Fibroblast of skin of abdomen (primary cell): ENCODE data around the gene CYP4F3.
"Not testable (repeated sequence)": the region's sequence is repeated elsewhere in the genome, so short reads cannot be mapped to it uniquely, and the experiment has no call there.

Experiments
- DNase-seq: peaks from one replicate; pipeline ENCODE4 v3.0.0-alpha.2; 2013

The CYP4F3 gene

DNA sequence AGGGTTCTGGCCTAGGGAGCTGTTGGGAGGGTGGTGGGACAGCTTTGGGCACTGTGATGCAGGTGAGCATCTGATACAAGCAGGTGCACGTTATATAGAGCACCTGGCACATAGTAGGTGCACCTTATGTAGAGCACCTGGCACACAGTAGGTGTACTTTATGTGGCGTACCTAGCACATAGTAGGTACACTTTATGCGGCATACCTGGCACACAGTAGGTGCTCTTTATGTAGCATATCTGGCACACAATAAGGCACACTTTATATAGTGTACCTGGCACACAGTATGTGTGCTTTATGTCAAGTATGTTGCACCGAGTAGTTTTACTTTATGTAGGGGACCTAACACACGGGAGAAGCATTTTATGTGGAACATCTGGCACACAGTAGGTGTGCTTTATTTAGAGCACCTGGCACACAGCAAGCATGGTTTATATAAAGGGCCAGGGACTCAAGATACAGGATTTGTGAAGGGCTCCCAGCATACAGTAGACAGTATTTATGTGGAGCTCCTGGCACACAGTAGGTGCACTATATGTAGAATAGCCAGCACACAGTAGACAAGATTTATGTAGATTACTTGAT, 30.6 kb downstream of the CYP4F3 start:
- no peak for DNase-seq

GRCh38 chr19:15671891-15672579, 31.3 kb downstream of the CYP4F3 start:
- DNase-seq, result no peak

DNA sequence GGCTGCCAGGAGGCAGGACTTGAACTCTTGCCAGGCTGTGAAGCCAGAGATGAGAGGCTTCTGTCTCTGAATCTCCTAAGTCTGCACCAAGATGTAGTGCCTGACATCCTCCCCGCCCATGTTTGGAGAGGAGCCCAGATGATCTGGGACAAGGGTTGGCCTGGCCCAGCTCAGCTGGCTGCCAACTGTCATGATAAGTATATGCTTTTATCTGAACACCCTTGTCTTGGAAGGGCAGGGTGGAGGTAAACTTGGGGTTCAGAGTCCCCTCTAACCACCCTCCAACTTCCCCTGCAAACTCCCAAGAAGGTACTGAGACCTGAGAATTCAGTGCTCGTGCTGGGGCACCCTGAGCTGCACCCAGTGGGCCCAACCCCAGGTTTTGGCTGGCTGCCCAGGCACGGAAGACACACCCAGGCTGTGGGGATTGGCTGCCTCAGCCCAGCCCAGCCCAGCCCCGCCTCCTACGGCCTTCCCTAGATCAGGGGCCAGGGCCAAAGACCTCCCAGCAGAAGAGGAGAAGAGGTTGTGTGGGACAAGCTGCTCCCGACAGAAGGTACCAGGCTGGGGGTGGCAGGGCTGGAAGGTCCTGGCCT, 32.0 kb downstream of the CYP4F3 start, which contains the start of gene CYP4F12:
Gene CYP4F12, plus strand, starts transcription at position 508 of the 596 bp plus-strand sequence. CDS start 443 bp downstream, outside the sequence.
- DNase-seq, result no peak

- no peak for DNase-seq
Observed at GRCh38 chr19:15673176-15673654, 32.5 kb downstream of the CYP4F3 start.

GRCh38 chr19:15675560-15675959, 34.9 kb downstream of the CYP4F3 start:
- no peak for DNase-seq

- DNase-seq, result no peak
Observed at GRCh38 chr19:15679089-15679488, 38.4 kb downstream of the CYP4F3 start.

GRCh38 chr19:15679865-15680264, 39.2 kb downstream of the CYP4F3 start:
- DNase-seq, result not testable (repeated sequence)

GRCh38 chr19:15680478-15681322, 40.0 kb downstream of the CYP4F3 start:
- DNase-seq, result no peak

DNA sequence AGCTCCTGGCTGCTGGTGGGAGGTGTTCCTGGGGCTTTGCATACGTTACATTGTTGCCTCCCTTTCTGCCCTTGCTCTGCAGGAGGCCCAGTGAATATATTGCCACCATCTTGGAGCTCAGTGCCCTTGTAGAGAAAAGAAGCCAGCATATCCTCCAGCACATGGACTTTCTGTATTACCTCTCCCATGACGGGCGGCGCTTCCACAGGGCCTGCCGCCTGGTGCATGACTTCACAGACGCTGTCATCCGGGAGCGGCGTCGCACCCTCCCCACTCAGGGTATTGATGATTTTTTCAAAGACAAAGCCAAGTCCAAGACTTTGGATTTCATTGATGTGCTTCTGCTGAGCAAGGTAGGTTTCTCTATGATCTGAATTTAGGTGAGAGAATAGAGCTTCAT, 42.7 kb downstream of the CYP4F3 start:
- DNase-seq, result no peak

DNA sequence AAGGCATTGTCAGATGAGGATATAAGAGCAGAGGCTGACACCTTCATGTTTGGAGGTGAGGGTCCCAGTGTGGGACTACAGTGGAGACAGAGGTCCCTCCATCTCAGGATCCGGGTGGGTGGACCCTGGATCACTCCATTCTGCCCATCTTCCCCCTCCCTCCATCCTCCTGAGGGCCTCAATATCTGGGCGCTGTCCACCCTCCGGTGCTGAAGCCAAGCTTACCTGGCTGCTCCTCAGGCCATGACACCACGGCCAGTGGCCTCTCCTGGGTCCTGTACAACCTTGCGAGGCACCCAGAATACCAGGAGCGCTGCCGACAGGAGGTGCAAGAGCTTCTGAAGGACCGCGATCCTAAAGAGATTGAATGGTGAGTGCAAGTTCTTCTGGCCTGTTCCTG, 44.1 kb downstream of the CYP4F3 start:
- DNase-seq, result no peak

DNA sequence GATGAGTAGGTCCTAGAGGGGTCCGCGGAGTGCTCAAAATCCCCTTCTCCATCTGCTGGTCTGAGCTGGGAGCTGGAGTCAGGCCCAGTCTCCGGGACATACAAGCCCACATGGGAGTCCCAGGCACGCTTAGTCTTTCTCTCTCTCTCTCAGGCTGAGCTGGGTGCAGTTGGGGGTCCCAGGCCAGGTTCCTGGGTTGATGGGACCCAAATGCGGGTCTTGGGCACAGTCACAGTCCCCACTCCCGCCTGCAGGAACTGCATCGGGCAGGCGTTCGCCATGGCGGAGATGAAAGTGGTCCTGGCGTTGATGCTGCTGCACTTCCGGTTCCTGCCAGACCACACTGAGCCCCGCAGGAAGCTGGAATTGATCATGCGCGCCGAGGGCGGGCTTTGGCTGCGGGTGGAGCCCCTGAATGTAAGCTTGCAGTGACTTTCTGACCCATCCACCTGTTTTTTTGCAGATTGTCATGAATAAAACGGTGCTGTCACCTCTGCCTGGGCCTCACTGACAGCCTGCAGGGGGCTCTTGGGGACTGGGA, 56.0 kb downstream of the CYP4F3 start:
- no peak for DNase-seq

DNA sequence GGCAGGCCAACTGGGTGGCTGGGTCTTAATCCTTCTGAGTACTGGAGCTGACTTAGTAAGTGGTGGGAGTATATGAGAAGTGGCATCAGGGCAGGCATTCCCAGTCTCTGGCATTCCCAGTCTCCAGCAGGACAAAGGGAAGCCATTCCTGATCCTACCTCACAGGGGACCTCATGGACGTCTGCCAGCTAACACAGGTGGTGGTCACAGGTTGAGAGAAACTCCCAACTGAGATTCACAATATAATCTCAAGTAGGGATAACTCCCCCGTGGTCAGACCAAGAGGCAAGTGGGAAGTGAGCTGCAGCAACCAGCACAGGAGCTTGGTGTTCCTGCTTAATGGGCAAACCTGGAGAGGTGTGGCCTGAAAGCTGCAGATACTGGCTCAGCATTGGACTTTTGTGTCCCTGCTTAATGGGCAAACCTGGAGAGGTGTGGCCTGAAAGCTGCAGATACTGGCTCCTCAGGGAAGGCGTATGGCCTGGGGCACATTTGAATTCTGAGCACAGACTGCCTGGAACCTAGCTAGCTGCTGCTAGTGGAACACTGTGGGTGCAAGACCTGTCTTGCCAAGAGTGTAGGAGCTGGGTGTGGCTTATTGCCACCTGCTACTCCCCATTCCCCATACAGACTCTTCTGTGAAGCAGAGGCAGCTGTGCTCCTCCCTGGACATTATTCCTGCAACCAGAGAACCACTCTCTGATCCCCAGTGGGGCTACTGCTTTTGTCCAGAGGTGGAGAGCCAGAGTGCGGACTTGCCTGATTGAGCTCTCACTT, 61.2 kb downstream of the CYP4F3 start:
- DNase-seq, result no peak

DNA sequence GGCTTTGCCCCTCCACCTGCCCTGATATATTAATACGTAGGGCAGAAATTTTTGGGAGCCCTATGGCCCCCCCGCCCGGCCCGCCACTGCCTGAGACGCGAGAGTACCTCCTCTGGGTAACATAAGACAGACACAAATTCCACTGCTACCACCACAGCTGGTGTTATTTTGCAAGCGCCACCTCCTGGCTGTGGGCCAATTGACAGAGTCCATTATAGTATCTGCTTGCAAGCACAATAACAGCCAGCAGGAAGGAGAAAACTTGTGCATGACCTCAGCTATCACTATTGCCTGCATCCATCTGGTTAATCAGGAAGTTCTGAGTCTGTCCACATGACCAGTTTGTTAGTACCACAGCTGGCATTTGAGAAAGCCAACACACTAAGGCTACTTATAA, 61.8 kb downstream of the CYP4F3 start:
- DNase-seq, result peak; percentile 14
